Measurements from ENCODE around the gene ELMO2. TPM values are rescaled to one million over a fixed set of nuclear protein-coding genes. Genes with fewer than 3 reads are reported as not detected.

The ELMO2 gene
- total RNA-seq, 1 donor from 2014 or later = 97.7 TPM

- intact Hi-C loops (cut with micrococcal nuclease) = no loop called here
Observed at GRCh38 chr20:46354207-46354555, 52.2 kb downstream of the ELMO2 start.

GRCh38 chr20:46353500-46354206 lies 52.8 kb downstream of the ELMO2 start:
- intact Hi-C loops (cut with micrococcal nuclease) = no loop called here

GRCh38 chr20:46352370-46352938 lies 54.0 kb downstream of the ELMO2 start:
- intact Hi-C loops (cut with micrococcal nuclease) = no loop called here

- intact Hi-C loops (cut with micrococcal nuclease) = no loop called here
Observed at GRCh38 chr20:46351357-46352058, 54.9 kb downstream of the ELMO2 start.

GRCh38 chr20:46350986-46351267 lies 55.5 kb downstream of the ELMO2 start:
- intact Hi-C loops (cut with micrococcal nuclease) = no loop called here

GRCh38 chr20:46350201-46350985 lies 56.0 kb downstream of the ELMO2 start:
- intact Hi-C loops (cut with micrococcal nuclease) = no loop called here

- intact Hi-C loops (cut with micrococcal nuclease) = loop anchor here (1.0 to 2.0 kb wide), 4 partner anchors 42 to 335 kb away; no protein-coding TSS in a partner anchor
Observed at GRCh38 chr20:46349742-46350056, 56.7 kb downstream of the ELMO2 start.

GRCh38 chr20:46349035-46349741 lies 57.2 kb downstream of the ELMO2 start:
- intact Hi-C loops (cut with micrococcal nuclease) = loop anchor here (1.0 to 2.0 kb wide), 4 partner anchors 42 to 334 kb away; no protein-coding TSS in a partner anchor

GRCh38 chr20:46347841-46348803 lies 58.3 kb downstream of the ELMO2 start:
- intact Hi-C loops (cut with micrococcal nuclease) = loop anchor here (2.0 kb wide), 3 partner anchors 215 to 333 kb away; no protein-coding TSS in a partner anchor

GRCh38 chr20:46346770-46347169 lies 59.6 kb downstream of the ELMO2 start:
- intact Hi-C loops (cut with micrococcal nuclease) = no loop called here

GRCh38 chr20:46344488-46345162 lies 61.8 kb downstream of the ELMO2 start:
- intact Hi-C loops (cut with micrococcal nuclease) = no loop called here

- intact Hi-C loops (cut with micrococcal nuclease) = no loop called here
Observed at GRCh38 chr20:46343975-46344357, 62.4 kb downstream of the ELMO2 start.

- intact Hi-C loops (cut with micrococcal nuclease) = no loop called here
Observed at GRCh38 chr20:46343348-46343974, 63.0 kb downstream of the ELMO2 start.

GRCh38 chr20:46342451-46343347 lies 63.7 kb downstream of the ELMO2 start:
- intact Hi-C loops (cut with micrococcal nuclease) = no loop called here

- intact Hi-C loops (cut with micrococcal nuclease) = no loop called here
Observed at GRCh38 chr20:46342010-46342378, 64.4 kb downstream of the ELMO2 start.

- intact Hi-C loops (cut with micrococcal nuclease) = no loop called here
Observed at GRCh38 chr20:46341074-46342009, 65.1 kb downstream of the ELMO2 start.

GRCh38 chr20:46339037-46339436 lies 67.4 kb downstream of the ELMO2 start:
- intact Hi-C loops (cut with micrococcal nuclease) = no loop called here

Data from T-helper 1 cell treated with Interleukin-12 subunit alpha and Interleukin-12 subunit beta and Interleukin-4 antibody, amounts not matched to agents 30 ng/mL and 1 ng/mL, for 36 hours (primary cell).